NCI-H1105 treated with DMSO at 0.1 percent for 48 hours (cell line): Measurements from ENCODE around the gene RGS9BP.
"Not testable (repeated sequence)": the region's sequence is repeated elsewhere in the genome, so short reads cannot be mapped to it uniquely, and the experiment has no call there.

Experiments used
- DNase-seq: peaks from one replicate; lab custom pipeline; 2025; lab: John Stamatoyannopoulos, UW

Gene RGS9BP

DNA sequence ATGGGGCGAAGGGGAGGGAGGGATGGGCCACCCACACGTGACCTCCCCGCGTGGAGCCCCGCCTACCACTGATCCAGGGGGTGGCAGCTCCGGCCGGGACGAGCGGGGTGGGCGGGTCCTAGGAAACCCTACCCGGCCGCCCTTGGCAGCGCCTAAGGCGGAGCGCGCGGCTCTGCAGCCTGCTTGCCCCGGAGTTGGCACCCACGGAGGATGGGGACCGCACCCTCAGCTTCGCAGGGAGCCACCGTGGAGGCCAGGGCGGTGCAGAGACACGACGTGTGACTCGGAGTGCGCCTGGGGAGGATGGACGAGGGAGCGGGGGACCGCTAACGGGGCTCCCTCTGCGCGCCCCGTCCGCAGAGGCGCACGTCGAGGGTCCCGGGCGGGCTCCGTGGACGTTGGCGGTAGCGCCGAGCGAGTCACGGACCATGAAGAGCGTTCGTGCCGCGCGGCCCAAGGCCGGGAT lies at the start of gene RGS9BP:
Gene RGS9BP (plus strand): TSS at position 129 of the 466 bp plus-strand sequence. CDS start 416 bp downstream, outside the sequence.
- peak; percentile 52 for DNase-seq

DNA sequence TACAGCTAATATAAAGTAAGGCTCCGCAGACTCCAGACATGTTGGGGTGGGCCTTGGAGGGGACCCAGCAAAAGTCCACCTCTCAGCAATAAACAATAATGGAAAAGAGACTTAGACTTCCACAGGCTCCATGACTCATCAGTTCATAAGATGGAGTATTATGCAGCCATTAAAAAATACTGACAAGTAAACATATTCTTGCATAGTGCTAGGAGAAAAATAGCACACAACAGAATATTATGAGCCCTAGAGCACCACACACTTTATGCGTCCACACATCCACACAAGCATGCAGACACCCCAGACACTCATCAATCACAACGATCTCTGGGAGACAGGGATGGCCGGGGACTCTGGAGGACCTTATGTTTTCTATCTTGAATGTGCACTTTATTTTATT lies 48.7 kb upstream of the RGS9BP start:
- no peak for DNase-seq

GRCh38 chr19:32627714-32628270 lies 47.9 kb upstream of the RGS9BP start:
- no peak for DNase-seq

GRCh38 chr19:32630338-32630737 lies 45.3 kb upstream of the RGS9BP start:
- no peak for DNase-seq

GRCh38 chr19:32631381-32631780 lies 44.3 kb upstream of the RGS9BP start:
- DNase-seq, result no peak

- DNase-seq, result no peak
Measured at GRCh38 chr19:32637480-32637879, 38.2 kb upstream of the RGS9BP start.

GRCh38 chr19:32638625-32639024 lies 37.0 kb upstream of the RGS9BP start:
- no peak for DNase-seq

GRCh38 chr19:32642771-32643170 lies 32.9 kb upstream of the RGS9BP start:
- DNase-seq, result no peak

DNA sequence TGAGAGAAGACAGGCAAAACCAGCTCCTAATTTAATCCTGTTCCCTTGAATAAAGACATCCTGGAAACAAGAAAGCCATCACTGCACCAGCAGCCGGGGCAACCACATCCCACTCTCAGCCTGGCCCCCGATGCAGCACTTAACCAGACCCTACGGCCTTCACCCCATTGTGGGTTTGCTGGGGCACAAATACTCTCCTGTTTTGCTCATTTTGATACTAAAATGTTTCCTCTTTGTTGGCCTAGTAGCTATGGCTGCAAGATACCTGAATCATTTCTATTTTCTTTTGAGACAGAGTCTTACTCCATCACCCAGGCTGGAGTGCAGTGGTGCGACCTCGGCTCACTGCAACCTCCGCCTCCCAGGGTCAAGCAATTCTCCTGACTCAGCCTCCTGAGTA lies 29.1 kb upstream of the RGS9BP start:
- no peak for DNase-seq

DNA sequence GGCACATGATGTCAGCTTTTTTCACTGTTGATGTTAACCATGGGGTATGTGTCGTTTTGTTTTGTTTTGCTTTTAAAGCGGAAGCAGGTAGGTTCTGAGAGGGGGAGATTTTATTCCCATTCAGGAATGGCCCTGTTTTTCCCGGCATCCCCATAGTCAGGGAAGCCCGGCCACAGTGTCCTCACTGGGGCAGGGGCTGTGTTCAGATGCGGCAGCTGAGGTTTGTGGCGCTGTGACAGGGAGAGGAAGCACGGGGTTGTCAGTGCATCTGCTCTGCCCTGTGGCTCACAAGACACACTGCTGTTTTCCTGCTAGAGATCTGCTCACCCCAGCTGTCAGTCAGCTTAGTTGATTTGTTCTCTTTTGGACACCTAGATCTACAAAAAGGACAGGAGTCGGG lies 28.3 kb upstream of the RGS9BP start:
- DNase-seq, result no peak

DNA sequence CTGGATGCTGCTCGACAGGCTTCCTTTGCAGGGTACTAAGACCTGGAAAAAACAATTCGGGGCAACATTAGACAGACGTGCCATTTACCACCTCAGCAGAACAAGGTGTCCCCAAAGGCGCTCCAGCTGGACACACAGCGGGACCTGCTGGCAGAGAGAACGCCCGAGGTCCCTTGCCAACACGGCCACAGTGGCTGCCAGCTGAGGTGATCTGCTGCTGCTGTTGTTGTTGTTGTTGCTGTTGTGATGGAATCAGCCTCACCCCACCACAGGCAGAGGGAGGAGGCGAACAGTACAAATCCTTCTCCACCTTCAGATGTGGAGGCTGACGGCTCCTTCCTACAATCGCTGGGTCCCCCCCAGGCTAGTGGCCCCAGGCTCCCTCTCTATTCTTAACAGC lies 25.9 kb upstream of the RGS9BP start:
- DNase-seq, result no peak

DNA sequence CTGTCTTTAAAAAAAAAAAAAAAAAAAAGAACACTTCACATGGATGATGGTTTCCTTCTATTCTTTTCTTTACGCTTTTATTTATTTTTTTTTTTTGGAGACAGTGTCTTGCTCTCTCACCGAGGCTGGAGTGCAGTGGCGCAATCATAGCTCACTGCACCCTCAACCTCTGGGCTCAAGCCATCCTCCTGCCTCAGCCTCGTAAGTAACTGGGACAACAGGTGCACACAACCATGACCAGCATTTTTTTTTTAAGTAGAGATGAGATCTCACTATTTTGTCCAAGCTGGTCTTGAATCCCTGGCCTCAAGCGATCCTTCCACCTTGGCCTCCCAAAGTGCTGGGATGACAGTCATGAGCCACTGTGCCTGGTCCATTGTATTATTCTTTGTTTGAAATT lies 25.0 kb upstream of the RGS9BP start:
- no peak for DNase-seq

DNA sequence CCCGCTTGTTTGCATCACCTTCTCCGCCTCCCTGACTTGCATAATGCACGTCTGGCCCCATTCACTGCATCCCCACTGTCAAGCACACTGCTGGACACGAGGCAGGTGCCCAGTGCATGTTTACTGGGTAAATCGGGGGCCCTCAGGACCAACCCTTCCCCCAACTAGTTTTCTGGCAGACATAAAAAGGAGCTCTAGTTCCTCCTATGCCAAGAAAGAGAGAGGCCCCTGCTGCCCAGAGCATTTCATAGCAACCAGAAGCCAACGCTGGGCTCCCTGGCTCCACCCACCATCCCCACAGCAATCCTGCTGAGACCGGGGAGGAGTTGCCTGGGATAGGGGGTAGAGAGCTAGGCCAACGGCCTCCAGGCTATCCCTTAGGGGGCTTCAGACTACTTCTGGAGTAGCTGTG lies 23.9 kb upstream of the RGS9BP start:
- no peak for DNase-seq

GRCh38 chr19:32652331-32652730 lies 23.3 kb upstream of the RGS9BP start:
- not testable (repeated sequence) for DNase-seq

GRCh38 chr19:32652894-32653598 lies 22.6 kb upstream of the RGS9BP start:
- peak; percentile 33 for DNase-seq

DNA sequence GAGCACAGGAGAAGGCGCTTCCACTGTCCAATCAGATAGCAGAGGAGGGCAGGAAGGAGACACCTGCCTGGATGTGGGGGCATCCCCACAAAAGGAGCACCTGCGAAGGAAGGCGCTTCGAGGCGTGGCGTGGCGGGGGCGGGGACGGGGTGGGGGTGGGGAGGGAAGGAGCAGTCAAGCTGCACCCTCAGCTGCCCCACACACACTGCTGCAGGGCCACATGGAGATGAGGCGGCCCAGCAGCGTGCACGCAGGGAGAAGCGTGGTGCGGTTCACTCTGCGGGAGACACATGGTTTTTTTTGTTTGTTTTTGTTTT lies 22.1 kb upstream of the RGS9BP start:
- no peak for DNase-seq

GRCh38 chr19:32656379-32656778 lies 19.3 kb upstream of the RGS9BP start:
- DNase-seq, result not testable (repeated sequence)

GRCh38 chr19:32658075-32658474 lies 17.6 kb upstream of the RGS9BP start:
- no peak for DNase-seq

DNA sequence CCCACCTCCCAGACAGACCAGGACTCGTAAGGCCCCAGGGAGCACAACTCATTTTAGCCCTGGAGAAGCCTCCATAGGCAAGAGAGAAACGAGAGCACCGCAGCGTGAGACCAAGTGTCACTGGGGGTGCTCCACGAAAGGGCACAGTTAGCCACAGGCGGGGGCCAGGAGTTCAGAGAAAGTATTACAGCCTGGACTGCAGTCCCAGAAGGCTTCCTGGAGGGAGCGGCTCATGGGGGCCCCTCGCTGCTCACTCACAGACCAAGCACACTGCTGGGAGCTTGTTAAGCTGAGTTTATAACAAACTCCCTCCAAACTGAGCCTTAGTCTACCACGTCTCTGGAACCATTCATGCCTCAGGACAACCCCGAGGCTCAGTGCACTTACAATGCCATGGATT lies 17.1 kb upstream of the RGS9BP start:
- no peak for DNase-seq

DNA sequence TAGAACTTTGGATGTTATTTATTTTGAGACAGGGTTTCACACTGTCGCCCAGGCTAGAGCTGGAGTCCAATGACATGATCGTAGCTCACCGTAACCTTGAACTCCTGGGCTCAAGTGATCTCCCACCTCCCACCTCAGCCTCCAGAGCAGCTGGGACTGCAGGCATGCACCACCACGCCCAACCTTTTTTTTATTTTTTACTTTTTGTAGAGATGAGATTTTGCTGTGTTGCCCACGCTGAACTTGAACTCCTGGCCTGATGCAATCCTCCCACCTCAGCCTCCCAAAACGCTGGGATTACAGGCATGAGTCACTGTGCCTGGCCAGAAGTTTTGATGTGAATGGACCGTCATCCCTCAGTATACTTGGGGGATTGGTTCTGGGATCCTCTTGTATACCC lies 14.3 kb upstream of the RGS9BP start:
- DNase-seq, result no peak

GRCh38 chr19:32662186-32662585 lies 13.5 kb upstream of the RGS9BP start:
- no peak for DNase-seq

- no peak for DNase-seq
Measured at GRCh38 chr19:32666084-32666483, 9.6 kb upstream of the RGS9BP start.

DNA sequence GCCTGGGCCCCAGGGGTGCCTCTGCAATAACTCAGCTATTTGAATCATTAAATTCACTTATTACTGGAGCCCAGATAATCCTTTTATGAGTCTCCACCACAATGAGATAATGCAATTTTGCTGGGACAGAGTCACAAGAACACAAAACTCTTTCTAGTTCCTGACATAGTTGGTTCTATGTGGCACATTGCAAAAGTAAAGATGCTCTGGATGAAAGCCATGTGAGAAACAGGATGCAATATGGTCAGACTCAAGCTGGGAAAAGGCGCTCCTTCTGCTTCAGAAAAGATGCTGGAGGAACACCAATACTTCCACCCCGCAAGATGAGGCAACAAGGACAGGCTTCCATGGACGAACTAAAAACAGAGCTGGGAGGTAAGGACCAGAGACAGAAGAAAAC lies 6.3 kb upstream of the RGS9BP start:
- no peak for DNase-seq
